ENCODE measurements around the gene EPG5.

DNA sequence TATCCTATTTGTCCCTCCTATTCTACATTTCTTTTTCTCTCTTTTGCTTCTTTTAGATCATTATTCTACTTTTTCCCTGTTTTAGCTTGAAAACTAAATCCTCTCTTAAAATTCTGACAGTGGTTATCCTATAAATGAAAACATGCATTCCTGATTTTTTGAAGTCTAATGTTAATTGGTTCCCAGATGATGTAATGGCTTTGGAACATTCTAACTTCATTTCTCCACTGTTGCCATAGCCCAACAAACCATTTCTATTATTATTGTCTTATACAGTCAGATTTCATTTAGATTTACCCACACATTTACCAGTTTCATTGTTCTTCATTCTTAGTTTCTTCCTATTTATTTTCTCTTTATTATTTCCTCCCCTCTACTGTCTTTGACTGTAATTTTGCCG is 105.2 kb downstream of the EPG5 start:
- TF ChIP-seq, protein P1, sequence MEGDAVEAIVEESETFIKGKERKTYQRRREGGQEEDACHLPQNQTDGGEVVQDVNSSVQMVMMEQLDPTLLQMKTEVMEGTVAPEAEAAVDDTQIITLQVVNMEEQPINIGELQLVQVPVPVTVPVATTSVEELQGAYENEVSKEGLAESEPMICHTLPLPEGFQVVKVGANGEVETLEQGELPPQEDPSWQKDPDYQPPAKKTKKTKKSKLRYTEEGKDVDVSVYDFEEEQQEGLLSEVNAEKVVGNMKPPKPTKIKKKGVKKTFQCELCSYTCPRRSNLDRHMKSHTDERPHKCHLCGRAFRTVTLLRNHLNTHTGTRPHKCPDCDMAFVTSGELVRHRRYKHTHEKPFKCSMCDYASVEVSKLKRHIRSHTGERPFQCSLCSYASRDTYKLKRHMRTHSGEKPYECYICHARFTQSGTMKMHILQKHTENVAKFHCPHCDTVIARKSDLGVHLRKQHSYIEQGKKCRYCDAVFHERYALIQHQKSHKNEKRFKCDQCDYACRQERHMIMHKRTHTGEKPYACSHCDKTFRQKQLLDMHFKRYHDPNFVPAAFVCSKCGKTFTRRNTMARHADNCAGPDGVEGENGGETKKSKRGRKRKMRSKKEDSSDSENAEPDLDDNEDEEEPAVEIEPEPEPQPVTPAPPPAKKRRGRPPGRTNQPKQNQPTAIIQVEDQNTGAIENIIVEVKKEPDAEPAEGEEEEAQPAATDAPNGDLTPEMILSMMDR (IDR thresholded peaks at IDR 0.05 in 4 of 5, conservative IDR thresholded peaks at IDR 0.05 in 1 of 5) = no peak
- TF ChIP-seq POLR2A (IDR thresholded peaks at IDR 0.05) = no peak
